ENCODE results near the gene ROGDI.

Gene ROGDI

GRCh38 chr16:4840984-4841383, 38.6 kb upstream of the ROGDI start:
- Histone ChIP-seq H2BK15ac (replicated peaks; ENCODE audit: low read depth) (no peak overlapping the region), H3K27me3 (ENCODE audit: insufficient read depth, low read length, poor library complexity) (no peaks in the 10 kb centered on the region), H4K5ac (ENCODE audit: low read length) (no peak overlapping the region), H3K79me2 (ENCODE audit: control insufficient read depth, insufficient read depth, low read length) (peaks cover 12% of the 10 kb centered on the region), H3K9ac (ENCODE audit: low read length) (no peak overlapping the region), H3K23ac (ENCODE audit: low read length) (no peak overlapping the region), H3K79me1 (ENCODE audit: low read length) (peaks cover 5% of the 10 kb centered on the region), H3K18ac (ENCODE audit: low read length) (no peak overlapping the region), H2BK5ac (ENCODE audit: low read length) (no peak overlapping the region), H3K4me2 (ENCODE audit: low read length) (no peak overlapping the region), H2AK5ac (ENCODE audit: low read length) (no peak overlapping the region), H3K4ac (ENCODE audit: low read depth, low read length) (no peak overlapping the region), H3K4me3 (ENCODE audit: low read length) (no peak overlapping the region), H2BK120ac (ENCODE audit: low read depth, low read length) (no peak overlapping the region), H4K8ac (ENCODE audit: low read depth, low read length) (no peak overlapping the region), H3K27ac (ENCODE audit: low read depth, low read length) (no peak overlapping the region), H3K4me1 (ENCODE audit: control insufficient read depth, low read depth, low read length) (peaks cover under 1% of the 10 kb centered on the region), H3K36me3 (ENCODE audit: control insufficient read depth, insufficient read depth, low read length) (peaks cover 3% of the 10 kb centered on the region), H3K56ac (ENCODE audit: low read length) (no peak overlapping the region)
- DNase-seq = no peak
- no CpG with 5 or more reads among the region's 5 CpGs for WGBS (ENCODE audit: extremely low coverage, insufficient coverage, low lambda C conversion rate)

- no peak overlapping the region for H4K8ac ChIP-seq (ENCODE audit: low read depth, low read length)
- no peaks in the 10 kb centered on the region for H3K4me1 ChIP-seq (ENCODE audit: control insufficient read depth, low read depth, low read length)
- no peak overlapping the region for H3K23ac ChIP-seq (ENCODE audit: low read length)
- H2BK15ac ChIP-seq (replicated peaks; ENCODE audit: low read depth) = no peak overlapping the region
- no peak overlapping the region for H3K56ac ChIP-seq (ENCODE audit: low read length)
- H2BK120ac ChIP-seq (ENCODE audit: low read depth, low read length) = no peak overlapping the region
- no peak overlapping the region for H3K4me3 ChIP-seq (ENCODE audit: low read length)
- H4K5ac ChIP-seq (ENCODE audit: low read length) = no peak overlapping the region
- H3K79me2 ChIP-seq (ENCODE audit: control insufficient read depth, insufficient read depth, low read length) = peaks cover 5% of the 10 kb centered on the region
- no peak overlapping the region for H3K9ac ChIP-seq (ENCODE audit: low read length)
- WGBS (ENCODE audit: extremely low coverage, insufficient coverage, low lambda C conversion rate) = no CpG with 5 or more reads among the region's 5 CpGs
- no peak overlapping the region for H3K4ac ChIP-seq (ENCODE audit: low read depth, low read length)
- H2BK5ac ChIP-seq (ENCODE audit: low read length) = no peak overlapping the region
- no peak overlapping the region for H2AK5ac ChIP-seq (ENCODE audit: low read length)
- H3K79me1 ChIP-seq (ENCODE audit: low read length) = peaks cover 4% of the 10 kb centered on the region
- H3K18ac ChIP-seq (ENCODE audit: low read length) = no peak overlapping the region
- H3K36me3 ChIP-seq (ENCODE audit: control insufficient read depth, insufficient read depth, low read length) = peaks cover 3% of the 10 kb centered on the region
- no peak overlapping the region for H3K4me2 ChIP-seq (ENCODE audit: low read length)
- H3K27ac ChIP-seq (ENCODE audit: low read depth, low read length) = no peak overlapping the region
- DNase-seq = no peak
- no peaks in the 10 kb centered on the region for H3K27me3 ChIP-seq (ENCODE audit: insufficient read depth, low read length, poor library complexity)
Measured at GRCh38 chr16:4839942-4840341, 37.5 kb upstream of the ROGDI start.

- no peak overlapping the region for H2AK5ac ChIP-seq (ENCODE audit: low read length)
- H3K79me1 ChIP-seq (ENCODE audit: low read length) = peaks cover 4% of the 10 kb centered on the region
- DNase-seq = no peak
- H3K27me3 ChIP-seq (ENCODE audit: insufficient read depth, low read length, poor library complexity) = no peaks in the 10 kb centered on the region
- no peak overlapping the region for H3K4me2 ChIP-seq (ENCODE audit: low read length)
- H4K5ac ChIP-seq (ENCODE audit: low read length) = no peak overlapping the region
- no peaks in the 10 kb centered on the region for H3K4me1 ChIP-seq (ENCODE audit: control insufficient read depth, low read depth, low read length)
- H4K8ac ChIP-seq (ENCODE audit: low read depth, low read length) = no peak overlapping the region
- H3K23ac ChIP-seq (ENCODE audit: low read length) = no peak overlapping the region
- no peak overlapping the region for H3K4me3 ChIP-seq (ENCODE audit: low read length)
- peaks cover 6% of the 10 kb centered on the region for H3K36me3 ChIP-seq (ENCODE audit: control insufficient read depth, insufficient read depth, low read length)
- H3K18ac ChIP-seq (ENCODE audit: low read length) = no peak overlapping the region
- no peak overlapping the region for H3K9ac ChIP-seq (ENCODE audit: low read length)
- no peak overlapping the region for H3K56ac ChIP-seq (ENCODE audit: low read length)
- no peaks in the 10 kb centered on the region for H3K79me2 ChIP-seq (ENCODE audit: control insufficient read depth, insufficient read depth, low read length)
- no peak overlapping the region for H3K4ac ChIP-seq (ENCODE audit: low read depth, low read length)
- H3K27ac ChIP-seq (ENCODE audit: low read depth, low read length) = no peak overlapping the region
- no peak overlapping the region for H2BK120ac ChIP-seq (ENCODE audit: low read depth, low read length)
- H2BK5ac ChIP-seq (ENCODE audit: low read length) = no peak overlapping the region
- WGBS (ENCODE audit: extremely low coverage, insufficient coverage, low lambda C conversion rate) = no CpG with 5 or more reads among the region's 13 CpGs
- no peak overlapping the region for H2BK15ac ChIP-seq (replicated peaks; ENCODE audit: low read depth)
Measured at GRCh38 chr16:4837733-4838501, 35.5 kb upstream of the ROGDI start.

GRCh38 chr16:4836727-4837126, 34.3 kb upstream of the ROGDI start:
- Histone ChIP-seq H3K9ac (ENCODE audit: low read length) (no peak overlapping the region), H2BK5ac (ENCODE audit: low read length) (no peak overlapping the region), H3K79me2 (ENCODE audit: control insufficient read depth, insufficient read depth, low read length) (no peaks in the 10 kb centered on the region), H3K36me3 (ENCODE audit: control insufficient read depth, insufficient read depth, low read length) (peaks cover 12% of the 10 kb centered on the region), H3K27me3 (ENCODE audit: insufficient read depth, low read length, poor library complexity) (no peaks in the 10 kb centered on the region), H4K8ac (ENCODE audit: low read depth, low read length) (no peak overlapping the region), H3K4ac (ENCODE audit: low read depth, low read length) (no peak overlapping the region), H3K23ac (ENCODE audit: low read length) (no peak overlapping the region), H2AK5ac (ENCODE audit: low read length) (no peak overlapping the region), H3K4me2 (ENCODE audit: low read length) (no peak overlapping the region), H3K4me3 (ENCODE audit: low read length) (no peak overlapping the region), H3K27ac (ENCODE audit: low read depth, low read length) (no peak overlapping the region), H2BK120ac (ENCODE audit: low read depth, low read length) (no peak overlapping the region), H3K18ac (ENCODE audit: low read length) (no peak overlapping the region), H3K79me1 (ENCODE audit: low read length) (peaks cover 4% of the 10 kb centered on the region), H2BK15ac (replicated peaks; ENCODE audit: low read depth) (no peak overlapping the region), H3K4me1 (ENCODE audit: control insufficient read depth, low read depth, low read length) (no peaks in the 10 kb centered on the region), H3K56ac (ENCODE audit: low read length) (no peak overlapping the region), H4K5ac (ENCODE audit: low read length) (no peak overlapping the region)
- no peak for DNase-seq
- WGBS (ENCODE audit: extremely low coverage, insufficient coverage, low lambda C conversion rate) = no CpG with 5 or more reads among the region's 2 CpGs

GRCh38 chr16:4833584-4833983, 31.2 kb upstream of the ROGDI start:
- H3K4me3 ChIP-seq (ENCODE audit: low read length) = no peak overlapping the region
- no peak for DNase-seq
- no peak overlapping the region for H3K18ac ChIP-seq (ENCODE audit: low read length)
- no peak overlapping the region for H3K9ac ChIP-seq (ENCODE audit: low read length)
- H2BK15ac ChIP-seq (replicated peaks; ENCODE audit: low read depth) = no peak overlapping the region
- no peaks in the 10 kb centered on the region for H3K27me3 ChIP-seq (ENCODE audit: insufficient read depth, low read length, poor library complexity)
- no peak overlapping the region for H4K5ac ChIP-seq (ENCODE audit: low read length)
- WGBS (ENCODE audit: extremely low coverage, insufficient coverage, low lambda C conversion rate) = no CpG with 5 or more reads among the region's 1 CpG
- H3K79me2 ChIP-seq (ENCODE audit: control insufficient read depth, insufficient read depth, low read length) = no peaks in the 10 kb centered on the region
- H3K79me1 ChIP-seq (ENCODE audit: low read length) = peaks cover 4% of the 10 kb centered on the region
- H3K4ac ChIP-seq (ENCODE audit: low read depth, low read length) = no peak overlapping the region
- no peak overlapping the region for H3K56ac ChIP-seq (ENCODE audit: low read length)
- peaks cover 20% of the 10 kb centered on the region for H3K36me3 ChIP-seq (ENCODE audit: control insufficient read depth, insufficient read depth, low read length)
- H3K4me2 ChIP-seq (ENCODE audit: low read length) = no peak overlapping the region
- no peak overlapping the region for H3K27ac ChIP-seq (ENCODE audit: low read depth, low read length)
- H3K4me1 ChIP-seq (ENCODE audit: control insufficient read depth, low read depth, low read length) = no peaks in the 10 kb centered on the region
- no peak overlapping the region for H2AK5ac ChIP-seq (ENCODE audit: low read length)
- no peak overlapping the region for H3K23ac ChIP-seq (ENCODE audit: low read length)
- H2BK120ac ChIP-seq (ENCODE audit: low read depth, low read length) = no peak overlapping the region
- no peak overlapping the region for H2BK5ac ChIP-seq (ENCODE audit: low read length)
- no peak overlapping the region for H4K8ac ChIP-seq (ENCODE audit: low read depth, low read length)

All from mesendoderm (in vitro differentiated cells).